H1 (cell line): Measurements from ENCODE around the gene GABRE.

Experiments used
- CHD1 ChIP-seq: IDR thresholded peaks from 2 replicates; pipeline ENCODE4 v1.6.1; 2012; ENCODE audit warnings: low read depth, low read length, improper control_type of control experiment
- CHD2 ChIP-seq: IDR thresholded peaks from 2 replicates; pipeline ENCODE4 v1.6.1; 2012; ENCODE audit warnings: low read length, improper control_type of control experiment
- CREB1 ChIP-seq: IDR thresholded peaks from 2 replicates; pipeline ENCODE4 v1.6.1; 2012; ENCODE audit warnings: inconsistent platforms
- CTCF ChIP-seq, 3 experiments: IDR thresholded peaks; 1 replicate in 2 of 3; 2 replicates in 1 of 3; pipeline versions ENCODE4 v1.5.1 to v1.6.1; 2011; ENCODE audit warnings: low read length in 3 of 3, mild to moderate bottlenecking in 3 of 3, inconsistent platforms in 2 of 3, low read depth in 1 of 3, moderate library complexity in 1 of 3; ENCODE audit not compliant: insufficient read depth in 1 of 3; ENCODE audit errors: control extremely low read depth in 1 of 3
- EP300 ChIP-seq, 2 experiments: IDR thresholded peaks; 1 replicate in 1 of 2; 2 replicates in 1 of 2; pipeline ENCODE4 v1.6.1; 2011 to 2012; ENCODE audit warnings: low read depth in 2 of 2, low read length in 2 of 2, mild to moderate bottlenecking in 2 of 2, borderline replicate concordance in 1 of 2, inconsistent platforms in 1 of 2, moderate library complexity in 1 of 2
- GTF2F1 ChIP-seq: IDR thresholded peaks from 2 replicates; pipeline ENCODE4 v1.6.1; 2012; ENCODE audit warnings: low read depth, low read length, improper control_type of control experiment, borderline replicate concordance
- JUN ChIP-seq: IDR thresholded peaks from 2 replicates; pipeline ENCODE4 v1.6.1; 2011; ENCODE audit warnings: low read depth, mild to moderate bottlenecking, improper control_type of control experiment, low read length
- JUND ChIP-seq: IDR thresholded peaks from 2 replicates; pipeline ENCODE4 v1.6.1; 2011; ENCODE audit warnings: mild to moderate bottlenecking, improper control_type of control experiment, low read length
- NANOG ChIP-seq: IDR thresholded peaks from 2 replicates; pipeline ENCODE4 v1.6.1; 2011; ENCODE audit warnings: low read length, low read depth, mild to moderate bottlenecking, inconsistent platforms; ENCODE audit not compliant: insufficient read depth, poor library complexity, severe bottlenecking
- POLR2A ChIP-seq, 2 experiments: IDR thresholded peaks; 1 replicate in 1 of 2; 2 replicates in 1 of 2; pipeline ENCODE4 v1.6.1; 2011; ENCODE audit warnings: low read depth in 2 of 2, low read length in 2 of 2, mild to moderate bottlenecking in 2 of 2; ENCODE audit errors: control extremely low read depth in 1 of 2
- POLR2AphosphoS5 ChIP-seq: IDR thresholded peaks from 2 replicates; pipeline ENCODE4 v1.6.1; 2011; ENCODE audit warnings: low read depth, low read length
- RAD21 ChIP-seq, 2 experiments: IDR thresholded peaks in 1 of 2; conservative IDR thresholded peaks in 1 of 2; 2 replicates each; pipeline ENCODE4 v1.6.1; 2011; ENCODE audit warnings: low read depth in 2 of 2, low read length in 2 of 2, improper control_type of control experiment in 1 of 2, inconsistent platforms in 1 of 2, mild to moderate bottlenecking in 1 of 2, moderate library complexity in 1 of 2
- SIN3A ChIP-seq, 2 experiments: IDR thresholded peaks in 1 of 2; conservative IDR thresholded peaks in 1 of 2; 2 replicates each; pipeline ENCODE4 v1.6.1; 2011 to 2012; ENCODE audit warnings: low read length in 2 of 2, improper control_type of control experiment in 1 of 2, low read depth in 1 of 2, mild to moderate bottlenecking in 1 of 2
- SIRT6 ChIP-seq: IDR thresholded peaks from one replicate; pipeline ENCODE4 v1.7.1; 2012; ENCODE audit warnings: low read length, inconsistent platforms

DNA sequence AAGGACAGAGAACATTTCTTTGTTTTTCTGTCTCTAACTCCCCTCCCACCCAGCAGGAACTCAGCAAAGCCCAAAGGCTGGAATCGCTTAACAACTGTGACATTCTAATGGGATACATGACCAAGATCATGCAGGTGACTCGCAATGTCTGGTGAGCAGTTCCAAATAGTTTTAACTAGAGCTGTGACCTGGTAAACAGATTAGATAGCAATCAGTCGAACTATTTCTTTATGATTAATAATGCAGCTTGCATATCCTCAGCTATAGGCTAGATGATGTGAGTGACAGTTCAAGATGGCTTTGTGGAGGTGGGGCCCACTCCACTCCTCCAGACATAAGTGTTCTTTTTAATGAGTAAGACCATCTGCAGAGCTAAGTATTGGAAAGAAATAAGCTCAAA, 20.0 kb upstream of the GABRE start:
- no peak for TF ChIP-seq CTCF (IDR thresholded peaks at IDR 0.05; ENCODE audit: control extremely low read depth in 1 of 3, insufficient read depth in 1 of 3, low read depth in 1 of 3, low read length in 3 of 3)
- TF ChIP-seq NANOG, result no peak
- TF ChIP-seq CHD1, result no peak
- TF ChIP-seq RAD21 (IDR thresholded peaks at IDR 0.05 in 1 of 2, conservative IDR thresholded peaks at IDR 0.05 in 1 of 2; ENCODE audit: low read depth in 2 of 2, low read length in 2 of 2), result no peak
- TF ChIP-seq CREB1, result no peak
- TF ChIP-seq SIN3A (conservative IDR thresholded peaks at IDR 0.05 in 1 of 2, IDR thresholded peaks at IDR 0.05 in 1 of 2; ENCODE audit: low read depth in 1 of 2, low read length in 2 of 2), result no peak
- no peak for TF ChIP-seq GTF2F1
- TF ChIP-seq SIRT6, result no peak
- no peak for TF ChIP-seq POLR2A (IDR thresholded peaks at IDR 0.05; ENCODE audit: control extremely low read depth in 1 of 2, low read depth in 2 of 2, low read length in 2 of 2)
- no peak for TF ChIP-seq JUND
- no peak for TF ChIP-seq POLR2AphosphoS5
- TF ChIP-seq EP300 (IDR thresholded peaks at IDR 0.05; ENCODE audit: borderline replicate concordance in 1 of 2, low read depth in 2 of 2, low read length in 2 of 2), result no peak
- TF ChIP-seq CHD2, result no peak
- TF ChIP-seq JUN, result no peak
